ENCODE data around the gene EPS8L1.

DNA sequence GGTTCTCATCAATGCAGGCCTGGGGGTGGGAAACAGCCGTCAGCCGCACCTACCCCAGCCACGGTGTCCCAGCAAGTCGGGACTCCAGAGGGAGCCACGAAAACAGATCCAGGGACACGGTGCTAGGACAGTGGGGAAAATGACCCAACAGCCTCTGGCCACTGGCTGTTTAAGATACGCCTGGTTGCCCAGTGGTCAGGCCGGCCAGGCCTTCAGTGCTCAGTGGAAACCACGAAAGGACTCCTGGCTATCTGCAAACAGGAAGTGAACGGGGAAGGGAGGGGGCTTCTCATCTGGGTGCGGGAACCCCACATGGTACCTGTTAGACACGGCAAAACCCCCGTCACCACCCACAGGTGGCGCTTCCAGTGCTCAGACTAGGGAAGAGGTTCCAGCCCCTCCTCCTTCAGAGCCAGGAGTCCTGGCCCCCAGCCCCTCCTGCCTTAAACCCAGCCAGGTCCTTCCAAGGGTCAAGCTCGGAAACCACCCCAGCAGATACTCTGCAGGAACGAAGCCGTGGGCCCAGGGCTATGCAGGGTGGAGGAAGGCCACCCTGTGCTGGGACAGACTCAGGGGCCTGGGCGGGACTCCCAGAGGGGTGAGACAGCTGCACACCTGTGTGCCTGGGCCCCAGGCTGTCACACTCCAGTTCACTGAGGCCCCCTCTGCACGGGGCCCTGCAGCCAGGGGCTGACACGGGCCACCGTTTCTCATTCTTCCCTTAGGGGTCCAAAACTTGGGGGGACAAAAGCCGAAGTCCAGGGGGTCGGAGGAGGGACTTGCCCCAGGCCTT, 37.3 kb downstream of the EPS8L1 start:
- no peak for TF ChIP-seq RAD21 (IDR thresholded peaks at IDR 0.05; ENCODE audit: low read length)
- TF ChIP-seq RFX5 (IDR thresholded peaks at IDR 0.05; ENCODE audit: low read depth, low read length): no peak
- TF ChIP-seq CTCF (conservative IDR thresholded peaks at IDR 0.05; ENCODE audit: low read depth, low read length): no peak
- no peak for TF ChIP-seq POLR2A (IDR thresholded peaks at IDR 0.05; ENCODE audit: low read depth, low read length)
- no peak for TF ChIP-seq USF2 (IDR thresholded peaks at IDR 0.05; ENCODE audit: low read depth, low read length)
- no peak for TF ChIP-seq CHD1 (IDR thresholded peaks at IDR 0.05; ENCODE audit: low read depth, low read length)
- no peak for TF ChIP-seq MXI1 (IDR thresholded peaks at IDR 0.05; ENCODE audit: borderline replicate concordance, low read depth, low read length)
- no peak for TF ChIP-seq RCOR1 (IDR thresholded peaks at IDR 0.05; ENCODE audit: insufficient replicate concordance, low read length)
- no peak for TF ChIP-seq MAFK (IDR thresholded peaks at IDR 0.05; ENCODE audit: low read depth, low read length)
- no peak for TF ChIP-seq CEBPB (IDR thresholded peaks at IDR 0.05; ENCODE audit: low read depth, low read length)
- no peak for TF ChIP-seq MAZ (IDR thresholded peaks at IDR 0.05; ENCODE audit: borderline replicate concordance, low read depth, low read length)
- TF ChIP-seq FOS (IDR thresholded peaks at IDR 0.05; ENCODE audit: low read depth, low read length): no peak
- TF ChIP-seq, protein P1, sequence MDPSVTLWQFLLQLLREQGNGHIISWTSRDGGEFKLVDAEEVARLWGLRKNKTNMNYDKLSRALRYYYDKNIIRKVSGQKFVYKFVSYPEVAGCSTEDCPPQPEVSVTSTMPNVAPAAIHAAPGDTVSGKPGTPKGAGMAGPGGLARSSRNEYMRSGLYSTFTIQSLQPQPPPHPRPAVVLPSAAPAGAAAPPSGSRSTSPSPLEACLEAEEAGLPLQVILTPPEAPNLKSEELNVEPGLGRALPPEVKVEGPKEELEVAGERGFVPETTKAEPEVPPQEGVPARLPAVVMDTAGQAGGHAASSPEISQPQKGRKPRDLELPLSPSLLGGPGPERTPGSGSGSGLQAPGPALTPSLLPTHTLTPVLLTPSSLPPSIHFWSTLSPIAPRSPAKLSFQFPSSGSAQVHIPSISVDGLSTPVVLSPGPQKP (IDR thresholded peaks at IDR 0.05; ENCODE audit: borderline replicate concordance, low read depth, low read length): no peak
